HL-60 (cell line): ENCODE data around the gene GRAMD1A.

Source experiments
- CTCF ChIP-seq: IDR thresholded peaks from one replicate; pipeline ENCODE4 v1.5.1; 2011; ENCODE audit warnings: low read length, control low read depth, inconsistent platforms; ENCODE audit not compliant: insufficient read depth
- GABPA ChIP-seq: IDR thresholded peaks from 2 replicates; pipeline ENCODE4 v1.6.1; 2012; ENCODE audit warnings: low read depth
- POLR2AphosphoS5 ChIP-seq: IDR thresholded peaks from 2 replicates; pipeline ENCODE4 v1.6.1; 2012; ENCODE audit warnings: low read depth
- TF ChIP-seq, protein P1 (sequence below): IDR thresholded peaks from 2 replicates; pipeline ENCODE4 v1.6.1; 2012; ENCODE audit warnings: low read depth; ENCODE audit not compliant: insufficient replicate concordance

DNA sequence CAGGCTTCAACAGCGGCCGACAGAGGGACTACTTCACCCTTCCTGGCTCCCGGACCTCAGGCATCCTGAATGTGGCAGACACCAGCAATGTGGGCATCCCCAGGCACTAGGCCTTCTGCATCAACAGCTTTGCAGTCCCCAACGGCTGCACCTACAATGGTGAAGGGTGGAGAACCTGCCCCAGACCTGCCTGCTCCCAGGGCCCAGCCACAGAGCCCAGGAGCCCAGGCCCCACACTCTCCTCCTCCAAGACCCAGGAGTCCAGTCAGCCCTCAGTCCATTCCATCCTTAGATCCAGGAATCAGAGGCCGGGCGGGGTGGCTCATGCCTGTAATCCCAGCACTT is 75.9 kb downstream of the GRAMD1A start:
- TF ChIP-seq, protein P1, sequence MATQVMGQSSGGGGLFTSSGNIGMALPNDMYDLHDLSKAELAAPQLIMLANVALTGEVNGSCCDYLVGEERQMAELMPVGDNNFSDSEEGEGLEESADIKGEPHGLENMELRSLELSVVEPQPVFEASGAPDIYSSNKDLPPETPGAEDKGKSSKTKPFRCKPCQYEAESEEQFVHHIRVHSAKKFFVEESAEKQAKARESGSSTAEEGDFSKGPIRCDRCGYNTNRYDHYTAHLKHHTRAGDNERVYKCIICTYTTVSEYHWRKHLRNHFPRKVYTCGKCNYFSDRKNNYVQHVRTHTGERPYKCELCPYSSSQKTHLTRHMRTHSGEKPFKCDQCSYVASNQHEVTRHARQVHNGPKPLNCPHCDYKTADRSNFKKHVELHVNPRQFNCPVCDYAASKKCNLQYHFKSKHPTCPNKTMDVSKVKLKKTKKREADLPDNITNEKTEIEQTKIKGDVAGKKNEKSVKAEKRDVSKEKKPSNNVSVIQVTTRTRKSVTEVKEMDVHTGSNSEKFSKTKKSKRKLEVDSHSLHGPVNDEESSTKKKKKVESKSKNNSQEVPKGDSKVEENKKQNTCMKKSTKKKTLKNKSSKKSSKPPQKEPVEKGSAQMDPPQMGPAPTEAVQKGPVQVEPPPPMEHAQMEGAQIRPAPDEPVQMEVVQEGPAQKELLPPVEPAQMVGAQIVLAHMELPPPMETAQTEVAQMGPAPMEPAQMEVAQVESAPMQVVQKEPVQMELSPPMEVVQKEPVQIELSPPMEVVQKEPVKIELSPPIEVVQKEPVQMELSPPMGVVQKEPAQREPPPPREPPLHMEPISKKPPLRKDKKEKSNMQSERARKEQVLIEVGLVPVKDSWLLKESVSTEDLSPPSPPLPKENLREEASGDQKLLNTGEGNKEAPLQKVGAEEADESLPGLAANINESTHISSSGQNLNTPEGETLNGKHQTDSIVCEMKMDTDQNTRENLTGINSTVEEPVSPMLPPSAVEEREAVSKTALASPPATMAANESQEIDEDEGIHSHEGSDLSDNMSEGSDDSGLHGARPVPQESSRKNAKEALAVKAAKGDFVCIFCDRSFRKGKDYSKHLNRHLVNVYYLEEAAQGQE = no peak
- TF ChIP-seq CTCF (no peak), POLR2AphosphoS5 (no peak), GABPA (no peak)
